Endothelial cell of umbilical vein (primary cell): ENCODE results near the gene CLDN7. TPM values are rescaled to one million over a fixed set of nuclear protein-coding genes. Genes with fewer than 3 reads are reported as not detected.

ENCODE experiments used
- BruUV-seq: library from RNA; stranded (reverse); fragments of 400-500 nt; replicated peaks from 2 replicates; lab custom pipeline; 2021; lab: Mats Ljungman, UMichigan
- CTCF ChIA-PET: fragments of 300-600, 350-600 bp; sonication (Branson Sonifier 250); formaldehyde crosslinking; loops from one replicate; lab custom pipeline; 2021; ENCODE audit warnings: antibody characterized with exemption, inconsistent platforms; lab: Charles Lee
- POLR2A ChIA-PET: fragments of 300-600, 350-600 bp; sonication (Branson Sonifier 250); formaldehyde crosslinking; loops from one replicate; lab custom pipeline; 2021; ENCODE audit warnings: antibody characterized with exemption, inconsistent platforms; lab: Charles Lee
- DNase-seq: peaks from one replicate; pipeline ENCODE4 v3.0.0-alpha.2; 2011; ENCODE audit warnings: low read depth, low spot score
- FAIRE-seq: peaks from 2 replicates; lab custom pipeline; 2011; peaks lifted over from hg19 to GRCh38; lab: Jason Lieb, UNC
- H2AFZ ChIP-seq: 2 replicates; pipeline ENCODE4 v1.6.0; 2012; ENCODE audit warnings: low read depth, low read length, control low read depth, inconsistent platforms
- H3K27ac ChIP-seq: 2 replicates; pipeline ENCODE4 v1.5.1; 2011; ENCODE audit warnings: low read depth, mild to moderate bottlenecking, control low read depth, low read length, moderate library complexity; ENCODE audit not compliant: insufficient read depth
- H3K27me3 ChIP-seq, 2 experiments: 2 replicates each; pipeline versions ENCODE4 v1.6.0 to v1.6.1; 2011; ENCODE audit warnings: low read length in 2 of 2, mixed read lengths in 1 of 2; ENCODE audit not compliant: control insufficient read depth in 2 of 2, insufficient read depth in 2 of 2
- H3K36me3 ChIP-seq, 2 experiments: 2 replicates in 1 of 2; 3 replicates in 1 of 2; pipeline ENCODE4 v1.5.1; 2011; ENCODE audit warnings: low read length in 2 of 2, mild to moderate bottlenecking in 1 of 2, moderate library complexity in 1 of 2; ENCODE audit not compliant: control insufficient read depth in 2 of 2, insufficient read depth in 2 of 2; ENCODE audit errors: extremely low read depth in 1 of 2
- H3K4me1 ChIP-seq: 3 replicates; pipeline ENCODE4 v1.5.1; 2011; ENCODE audit warnings: mild to moderate bottlenecking, low read length; ENCODE audit not compliant: control insufficient read depth, insufficient read depth; ENCODE audit errors: extremely low read depth
- H3K4me2 ChIP-seq: 2 replicates; pipeline ENCODE4 v1.6.1; 2011; ENCODE audit warnings: low read length, control low read depth, mixed read lengths; ENCODE audit not compliant: insufficient read depth
- H3K4me3 ChIP-seq, 3 experiments: fragments of 200-600 bp in 1 of 3; sonication (generic), shearing (Covaris generic) in 1 of 3; replicated peaks in 1 of 3; 2 replicates each; pipeline ENCODE4 v1.5.1; 2011 to 2016; ENCODE audit warnings: control low read depth in 3 of 3, low read length in 3 of 3, mild to moderate bottlenecking in 2 of 3, inconsistent platforms in 1 of 3, low read depth in 1 of 3, moderate library complexity in 1 of 3; ENCODE audit not compliant: insufficient read depth in 1 of 3
- H3K79me2 ChIP-seq: 2 replicates; pipeline ENCODE4 v1.6.0; 2012; ENCODE audit warnings: low read length, inconsistent platforms; ENCODE audit not compliant: control insufficient read depth, insufficient read depth
- H3K9ac ChIP-seq: replicated peaks from 2 replicates; pipeline ENCODE3; 2011; ENCODE audit warnings: low read length, control low read depth; ENCODE audit not compliant: insufficient read depth; ENCODE audit errors: extremely low read depth
- H3K9me1 ChIP-seq: replicated peaks from 3 replicates; pipeline ENCODE4 v1.6.0; 2011; ENCODE audit warnings: mild to moderate bottlenecking, low read length; ENCODE audit not compliant: control insufficient read depth, insufficient read depth; ENCODE audit errors: extremely low read depth
- H3K9me3 ChIP-seq: replicated peaks from 2 replicates; pipeline ENCODE4 v1.5.1; 2012; ENCODE audit warnings: low read length, inconsistent platforms; ENCODE audit not compliant: control insufficient read depth, insufficient read depth
- H4K20me1 ChIP-seq: replicated peaks from 2 replicates; pipeline ENCODE3; 2011; ENCODE audit warnings: mild to moderate bottlenecking, low read length; ENCODE audit not compliant: control insufficient read depth, insufficient read depth; ENCODE audit errors: extremely low read depth
- EZH2 ChIP-seq: IDR thresholded peaks from 2 replicates; pipeline ENCODE4 v1.6.1; 2012; ENCODE audit warnings: borderline replicate concordance, low read depth, mild to moderate bottlenecking, moderate library complexity, low read length, inconsistent platforms; ENCODE audit not compliant: severe bottlenecking
- FOS ChIP-seq: IDR thresholded peaks from 2 replicates; pipeline ENCODE4 v1.6.1; 2011; ENCODE audit warnings: mild to moderate bottlenecking, low read length, moderate library complexity, borderline replicate concordance; ENCODE audit not compliant: insufficient read depth
- GATA2 ChIP-seq: IDR thresholded peaks from 2 replicates; pipeline ENCODE4 v1.7.0; 2011; ENCODE audit warnings: low read depth, mild to moderate bottlenecking, moderate library complexity, mixed read lengths, low read length; ENCODE audit not compliant: insufficient read length, insufficient read depth
- JUN ChIP-seq: IDR thresholded peaks from 2 replicates; pipeline ENCODE4 v1.6.1; 2011; ENCODE audit warnings: borderline replicate concordance, low read depth; ENCODE audit not compliant: insufficient read length, insufficient read depth
- MAX ChIP-seq: IDR thresholded peaks from 2 replicates; pipeline ENCODE4 v1.6.1; 2011; ENCODE audit not compliant: insufficient read depth, insufficient read length
- MYC ChIP-seq: IDR thresholded peaks from one replicate; pipeline ENCODE4 v1.6.1; 2011; ENCODE audit warnings: mild to moderate bottlenecking, low read depth, low read length
- POLR2A ChIP-seq: IDR thresholded peaks from 2 replicates; pipeline ENCODE4 v1.6.1; 2012; ENCODE audit warnings: low read depth, mild to moderate bottlenecking, control low read depth, low read length
- POLR2AphosphoS5 ChIP-seq: IDR thresholded peaks from 2 replicates; pipeline ENCODE4 v1.6.1; 2012; ENCODE audit warnings: low read depth, mild to moderate bottlenecking, control low read depth, low read length, moderate library complexity; ENCODE audit not compliant: insufficient read depth
- dilution Hi-C: fragments of 300-500 bp; cut with MboI; formaldehyde crosslinking; loops from one replicate; pipeline ENCODE4 v1.15.0; 2019; ENCODE audit warnings: low sequenced_read_pairs; ENCODE audit not compliant: extremely low pct_ligation_motif_present
- intact Hi-C: fragments of 100-400 bp; cut with micrococcal nuclease; formaldehyde crosslinking; loops from one replicate; pipeline ENCODE4 v1.10.0; 2022
- polyA plus RNA-seq, 4 experiments: library from polyadenylated mRNA; depleted of rRNA in 3 of 4; stranded (reverse) in 3 of 4; unstranded in 1 of 4; fragments of >200 nt; gene quantifications; 2 replicates each; pipeline versions ENCODE4 v1.2.1 to v1.2.3, GENCODE V29; 2011 to 2012; ENCODE audit warnings: missing spikeins in 1 of 4
- total RNA-seq: library from RNA; stranded (reverse); gene quantifications from 2 replicates; pipeline ENCODE4 v1.2.3, GENCODE V29; 2021
- TF ChIP-seq, protein P1 (sequence below), 2 donors: IDR thresholded peaks; 1 replicate in 1 of 2; 2 replicates in 1 of 2; pipeline ENCODE4 v1.5.1; 2011; ENCODE audit warnings: low read length in 2 of 2, mild to moderate bottlenecking in 2 of 2, moderate library complexity in 2 of 2, control low read depth in 1 of 2, inconsistent platforms in 1 of 2, low read depth in 1 of 2; ENCODE audit not compliant: insufficient read depth in 1 of 2; ENCODE audit errors: extremely low read depth in 1 of 2

Gene CLDN7
- total and polyA plus RNA-seq, 2 donors (not counting 3 experiments of a cell fraction or from before 2014, with no cell fraction given): 25.4 to 25.7 TPM

DNA sequence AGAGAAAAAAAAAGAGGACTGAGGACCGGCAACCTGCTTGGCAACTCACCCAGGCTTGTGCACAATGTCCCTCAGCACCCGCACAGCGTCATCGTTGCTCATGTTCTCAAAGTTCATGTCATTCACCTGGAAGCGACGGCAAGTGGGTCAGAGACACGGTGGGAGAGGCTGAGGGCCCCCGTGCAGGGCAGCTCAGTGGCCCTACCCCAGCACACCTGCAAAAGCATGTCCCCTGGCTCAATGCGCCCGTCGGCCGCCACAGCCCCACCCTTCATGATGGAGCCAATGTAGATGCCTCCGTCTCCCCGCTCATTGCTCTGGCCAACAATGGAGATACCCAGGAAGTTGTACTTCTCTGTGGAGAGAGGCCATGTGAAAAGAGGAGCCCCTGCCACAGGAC lies 33.4 kb downstream of the CLDN7 start:
- DNase-seq: no peak
- no peak for TF ChIP-seq JUN
- TF ChIP-seq MAX: no peak
- no peak for TF ChIP-seq POLR2A
- no peak for TF ChIP-seq MYC
- TF ChIP-seq FOS: no peak
- no peak for TF ChIP-seq EZH2
- no peak for TF ChIP-seq GATA2
- TF ChIP-seq, protein P1, sequence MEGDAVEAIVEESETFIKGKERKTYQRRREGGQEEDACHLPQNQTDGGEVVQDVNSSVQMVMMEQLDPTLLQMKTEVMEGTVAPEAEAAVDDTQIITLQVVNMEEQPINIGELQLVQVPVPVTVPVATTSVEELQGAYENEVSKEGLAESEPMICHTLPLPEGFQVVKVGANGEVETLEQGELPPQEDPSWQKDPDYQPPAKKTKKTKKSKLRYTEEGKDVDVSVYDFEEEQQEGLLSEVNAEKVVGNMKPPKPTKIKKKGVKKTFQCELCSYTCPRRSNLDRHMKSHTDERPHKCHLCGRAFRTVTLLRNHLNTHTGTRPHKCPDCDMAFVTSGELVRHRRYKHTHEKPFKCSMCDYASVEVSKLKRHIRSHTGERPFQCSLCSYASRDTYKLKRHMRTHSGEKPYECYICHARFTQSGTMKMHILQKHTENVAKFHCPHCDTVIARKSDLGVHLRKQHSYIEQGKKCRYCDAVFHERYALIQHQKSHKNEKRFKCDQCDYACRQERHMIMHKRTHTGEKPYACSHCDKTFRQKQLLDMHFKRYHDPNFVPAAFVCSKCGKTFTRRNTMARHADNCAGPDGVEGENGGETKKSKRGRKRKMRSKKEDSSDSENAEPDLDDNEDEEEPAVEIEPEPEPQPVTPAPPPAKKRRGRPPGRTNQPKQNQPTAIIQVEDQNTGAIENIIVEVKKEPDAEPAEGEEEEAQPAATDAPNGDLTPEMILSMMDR (IDR thresholded peaks at IDR 0.05; ENCODE audit: extremely low read depth in 1 of 2, insufficient read depth in 1 of 2, low read depth in 1 of 2, low read length in 2 of 2): no peak
- no peak for TF ChIP-seq POLR2AphosphoS5
- Histone ChIP-seq H2AFZ (no peak overlapping the region), H3K9ac (no peak overlapping the region), H3K36me3 (peaks cover 12 to 37% of the 10 kb centered on the region in 2 experiments), H3K79me2 (peaks cover 36% of the 10 kb centered on the region), H3K9me3 (no peaks in the 10 kb centered on the region), H3K27ac (no peak overlapping the region), H4K20me1 (peaks cover 4% of the 10 kb centered on the region), H3K4me1 (no peaks in the 10 kb centered on the region), H3K9me1 (no peaks in the 10 kb centered on the region), H3K4me2 (no peak overlapping the region), H3K4me3 (no peak overlapping the region), H3K27me3 (no peaks in the 10 kb centered on the region)
- dilution Hi-C loops: no loop called here
- ChIA-PET CTCF (no interaction called here), POLR2A (no interaction called here)
- BruUV-seq: no TSS peak
- intact Hi-C loops: no loop called here
- no peak for FAIRE-seq
